ENCODE measurements around the gene ATIC.

The ATIC gene

GRCh38 chr2:215378045-215378444 lies 66.2 kb downstream of the ATIC start:
- no peak for DNase-seq

DNA sequence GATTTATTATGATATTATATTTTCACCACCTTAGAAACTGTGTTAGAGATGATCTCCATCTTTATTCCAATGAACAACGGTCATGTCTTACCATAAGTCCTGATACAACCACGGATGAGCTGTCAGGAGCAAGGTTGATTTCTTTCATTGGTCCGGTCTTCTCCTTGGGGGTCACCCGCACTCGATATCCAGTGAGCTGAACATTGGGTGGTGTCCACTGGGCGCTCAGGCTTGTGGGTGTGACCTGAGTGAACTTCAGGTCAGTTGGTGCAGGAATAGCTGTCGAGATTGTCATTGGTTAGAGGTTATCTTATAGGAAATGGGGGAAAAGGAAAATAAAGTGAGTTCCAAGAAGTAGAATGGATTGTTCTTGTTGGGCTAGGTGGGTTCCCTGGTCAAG lies 67.2 kb downstream of the ATIC start:
- no peak for DNase-seq

- no peak for DNase-seq
Measured at GRCh38 chr2:215379948-215380347, 68.1 kb downstream of the ATIC start.

DNA sequence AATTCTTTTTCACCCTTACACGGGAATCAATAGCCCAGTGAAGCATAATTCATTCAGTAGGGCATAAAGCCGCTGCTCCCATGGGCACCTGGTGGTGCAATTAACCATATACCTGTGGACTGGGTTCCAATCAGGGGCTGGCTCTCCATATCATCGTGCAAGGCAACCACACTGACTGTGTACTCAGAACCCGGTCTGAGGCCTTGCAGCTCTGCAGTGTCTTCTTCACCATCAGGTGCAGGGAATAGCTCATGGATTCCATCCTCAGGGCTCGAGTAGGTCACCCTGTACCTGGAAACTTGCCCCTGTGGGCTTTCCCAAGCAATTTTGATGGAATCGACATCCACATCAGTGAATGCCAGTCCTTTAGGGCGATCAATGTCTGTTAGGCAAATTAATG lies 68.8 kb downstream of the ATIC start:
- no peak for DNase-seq

- DNase-seq = no peak
Measured at GRCh38 chr2:215382011-215382410, 70.2 kb downstream of the ATIC start.

DNA sequence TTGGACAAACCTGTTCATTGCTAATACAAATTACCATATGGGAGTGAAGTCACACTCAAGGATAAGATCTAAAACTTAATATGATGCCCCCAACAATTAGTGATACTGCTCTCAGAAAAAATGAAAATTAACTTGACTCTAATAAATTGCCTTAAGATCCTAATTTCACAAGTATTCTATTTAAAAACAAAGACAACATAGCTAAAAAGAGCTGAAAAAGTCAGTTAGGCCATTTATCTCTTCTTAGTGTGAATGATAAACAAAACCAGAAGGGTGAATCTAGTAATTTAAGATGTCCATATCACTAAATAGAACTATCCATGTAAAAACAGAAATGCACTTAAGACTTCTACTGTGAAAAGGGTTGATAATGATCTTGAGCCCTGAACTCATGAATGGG lies 70.6 kb downstream of the ATIC start:
- no peak for DNase-seq

GRCh38 chr2:215383652-215384279 lies 71.9 kb downstream of the ATIC start:
- DNase-seq = no peak

GRCh38 chr2:215384710-215385109 lies 72.9 kb downstream of the ATIC start:
- DNase-seq = no peak

- no peak for DNase-seq
Measured at GRCh38 chr2:215386566-215386965, 74.7 kb downstream of the ATIC start.

- no peak for DNase-seq
Measured at GRCh38 chr2:215388002-215388728, 76.3 kb downstream of the ATIC start.

GRCh38 chr2:215390550-215390913 lies 78.7 kb downstream of the ATIC start:
- DNase-seq = no peak

DNA sequence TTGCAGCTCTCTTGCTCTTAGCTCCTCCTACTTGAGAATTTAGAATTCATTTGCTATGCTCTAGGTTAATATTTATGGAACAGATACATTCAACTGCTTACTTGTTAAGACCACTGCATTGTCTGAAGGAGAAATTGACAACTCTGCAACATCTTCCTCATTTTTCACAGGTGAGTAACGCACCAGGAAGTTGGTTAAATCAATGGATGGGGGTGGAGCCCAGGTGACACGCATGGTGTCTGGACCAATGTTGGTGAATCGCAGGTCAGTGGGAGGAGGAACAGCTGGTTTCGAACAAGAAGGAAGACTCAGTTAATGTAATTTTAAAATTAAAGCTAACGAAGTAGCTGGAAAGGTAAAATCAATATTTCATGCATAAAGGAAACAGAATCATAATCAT lies 79.7 kb downstream of the ATIC start:
- no peak for DNase-seq

GRCh38 chr2:215392164-215392563 lies 80.3 kb downstream of the ATIC start:
- DNase-seq = no peak

DNA sequence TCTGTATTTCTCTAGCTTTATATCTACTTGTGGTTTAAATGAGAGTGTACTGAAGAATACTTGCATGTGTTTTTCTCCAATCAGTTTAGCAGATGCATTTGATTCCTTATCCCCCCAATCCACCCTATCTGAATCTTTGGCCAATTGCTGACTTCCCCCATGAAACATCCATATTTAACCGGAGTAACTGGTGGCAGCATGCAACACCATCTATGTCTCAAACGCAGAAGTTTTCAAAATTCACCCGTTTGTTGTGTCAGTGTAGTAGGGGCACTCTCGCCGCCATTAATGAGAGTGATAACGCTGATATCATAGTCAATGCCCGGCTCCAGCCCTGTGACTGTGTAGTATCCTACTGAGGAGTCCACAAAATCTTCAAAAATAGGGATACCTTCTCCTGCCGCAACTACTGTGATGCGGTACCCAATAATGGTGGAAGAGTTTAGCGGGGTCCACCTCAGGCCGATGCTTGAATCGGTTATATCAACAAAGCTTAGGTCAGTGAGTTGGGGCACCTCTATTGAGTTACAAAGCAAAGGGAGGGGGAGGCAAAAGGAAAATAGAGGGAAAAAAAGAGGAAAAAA lies 80.9 kb downstream of the ATIC start:
- no peak for DNase-seq

DNA sequence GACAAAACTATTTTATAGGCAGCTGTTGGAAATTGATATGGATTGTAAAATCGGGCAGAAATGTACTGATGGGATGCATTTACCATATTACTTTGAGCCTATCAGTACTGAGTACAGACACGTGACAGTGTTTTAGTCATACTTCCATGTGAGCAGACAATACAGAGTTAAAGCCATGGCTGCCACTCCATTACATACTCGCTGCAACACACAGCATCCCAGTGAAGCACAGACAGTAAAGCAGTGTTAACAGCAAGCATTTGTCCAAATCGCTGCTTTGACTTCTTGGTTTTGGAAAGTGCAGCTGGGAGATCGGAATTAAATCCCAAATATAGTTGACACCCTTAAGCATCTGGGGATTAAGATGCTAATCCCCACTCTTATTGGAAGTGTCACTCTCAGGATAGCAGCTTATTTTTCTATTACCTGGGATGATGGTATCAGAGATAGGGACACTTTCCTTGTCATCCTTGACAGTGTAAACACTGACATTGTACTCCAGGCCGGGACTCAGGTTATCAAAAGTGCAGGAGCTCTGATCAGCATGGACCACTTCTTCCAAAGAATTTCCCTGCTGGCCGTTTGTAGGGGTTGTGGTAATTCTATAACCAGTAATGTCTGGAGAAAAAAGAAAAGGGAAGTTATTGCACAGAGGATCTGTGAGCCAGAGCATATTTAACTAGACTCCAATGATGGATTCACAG lies 82.4 kb downstream of the ATIC start:
- DNase-seq = no peak

DNA sequence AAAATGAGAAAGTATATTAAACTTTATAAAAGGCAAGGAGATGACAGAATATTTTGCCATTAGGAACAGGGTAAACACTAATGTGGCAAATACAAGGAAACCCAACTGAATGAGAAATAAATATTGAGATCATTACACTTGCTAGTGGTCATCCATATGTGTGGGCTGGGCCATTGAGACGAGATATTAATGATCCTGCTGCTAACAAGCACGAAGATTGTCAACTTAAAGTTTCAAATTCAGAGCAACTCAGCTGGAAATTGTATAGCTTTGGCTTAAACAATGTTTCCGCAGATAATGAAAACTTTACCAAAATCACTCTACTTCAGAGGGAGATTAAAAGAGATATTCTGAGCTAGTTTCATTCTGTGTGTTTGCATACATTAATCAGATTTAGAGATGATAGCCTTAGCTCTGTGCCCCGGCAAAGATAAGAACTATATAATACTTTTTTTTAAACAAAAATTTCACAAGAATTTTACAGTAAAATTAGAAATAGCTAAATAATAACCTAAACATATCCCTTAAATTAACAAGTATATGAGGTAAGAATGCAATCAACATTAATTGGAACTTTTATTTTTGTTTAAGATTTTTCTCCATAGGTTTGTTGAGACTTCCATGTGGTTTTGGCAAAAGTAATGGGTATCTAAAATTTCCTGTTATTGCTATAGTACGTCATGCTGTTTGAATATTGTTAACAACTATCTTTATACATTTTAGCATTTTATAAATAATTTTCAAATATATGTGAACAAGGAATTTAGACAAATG lies 84.0 kb downstream of the ATIC start:
- no peak for DNase-seq

GRCh38 chr2:215396595-215397313 lies 84.9 kb downstream of the ATIC start:
- no peak for DNase-seq

DNA sequence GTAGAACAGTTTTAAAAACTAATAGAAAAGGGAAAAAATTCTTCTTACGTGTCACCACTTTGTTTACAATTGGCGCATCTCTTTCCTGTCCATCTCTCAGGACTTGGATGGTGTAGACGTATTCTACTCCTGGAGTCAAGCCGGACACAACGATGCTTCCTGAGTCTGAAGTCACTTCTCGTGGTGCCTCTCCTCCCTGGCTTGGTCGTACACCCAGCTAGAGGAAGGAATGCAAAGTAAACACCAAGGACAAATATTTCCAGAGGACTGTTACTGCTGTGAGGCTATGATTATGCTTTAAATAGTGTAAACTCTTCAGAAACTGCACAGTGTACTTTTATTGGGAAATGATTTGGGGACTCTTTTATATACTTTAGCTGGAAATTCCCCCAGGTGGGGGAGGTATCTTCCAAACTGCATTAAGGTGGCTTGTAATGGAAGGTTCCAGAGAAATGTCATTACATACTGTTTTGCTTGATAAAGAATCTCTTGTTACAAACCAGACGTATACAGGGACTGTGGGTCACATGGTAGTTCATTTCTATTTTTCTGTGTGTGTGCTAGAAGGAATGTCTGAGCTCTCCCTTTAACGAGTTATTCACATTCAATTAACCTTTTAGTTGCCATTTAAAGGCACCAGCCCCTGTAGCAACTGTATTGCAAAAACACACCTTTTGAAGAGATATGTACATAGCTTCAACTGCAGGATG lies 85.9 kb downstream of the ATIC start:
- no peak for DNase-seq

GRCh38 chr2:215399067-215399716 lies 87.3 kb downstream of the ATIC start:
- DNase-seq = no peak

All from activated CD8-positive, alpha-beta memory T cell treated with anti-CD3 and anti-CD28 coated beads, Interleukin-2, amount 50 U/mL, for 48 hours (primary cell).